ENCODE data around the gene MED31.
"Not testable (repeated sequence)": the region's sequence is repeated elsewhere in the genome, so short reads cannot be mapped to it uniquely, and the experiment has no call there.

MED31 gene

DNA sequence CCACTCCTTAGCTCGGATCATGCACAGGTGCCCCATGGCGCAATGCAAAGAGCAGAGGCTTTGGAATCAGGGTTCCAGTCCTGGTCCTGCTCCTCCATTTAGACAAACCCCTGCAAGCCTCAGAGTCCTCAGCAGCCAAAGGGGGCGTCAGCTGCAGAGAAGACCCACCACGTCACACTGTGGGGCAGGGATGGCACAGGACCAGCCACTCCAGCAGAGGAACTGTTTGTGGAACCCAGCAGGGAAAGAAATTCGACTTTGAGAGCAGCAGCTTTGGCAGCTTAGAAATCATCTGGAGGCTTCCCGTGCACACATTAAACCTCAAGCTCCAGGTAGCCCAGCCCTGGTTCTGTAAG lies 25.4 kb upstream of the MED31 start:
- no peak for DNase-seq

DNA sequence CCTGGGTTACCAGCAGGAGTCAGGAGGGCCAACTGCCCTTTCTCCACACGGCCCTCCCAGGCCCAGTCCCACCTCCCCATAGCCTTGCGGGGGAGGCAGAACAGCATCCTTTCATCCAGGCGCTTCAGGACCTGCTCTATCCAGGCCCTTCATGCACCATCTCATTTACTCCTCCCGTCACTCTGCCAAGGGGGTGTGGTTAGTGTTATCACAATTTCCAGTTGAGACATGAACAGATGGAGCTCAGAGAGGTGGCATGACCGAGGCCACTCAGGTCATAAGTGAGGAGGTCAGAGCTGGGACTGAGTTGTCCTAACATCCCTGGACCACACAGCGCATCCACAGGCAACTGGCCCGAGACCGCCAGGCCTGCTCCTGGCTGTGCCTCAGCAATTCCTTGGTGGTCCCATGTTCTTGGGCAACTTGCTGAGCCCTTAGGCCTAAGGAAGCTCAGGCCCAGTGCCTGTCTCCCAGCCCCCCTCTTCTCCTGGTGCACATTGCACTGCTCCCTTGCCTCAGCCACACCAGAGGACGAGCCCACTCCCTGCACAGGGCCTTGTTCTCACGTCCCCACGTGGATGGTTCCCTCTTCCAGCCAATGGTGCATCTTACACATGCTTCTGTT lies 23.9 kb upstream of the MED31 start:
- DNase-seq: no peak

DNA sequence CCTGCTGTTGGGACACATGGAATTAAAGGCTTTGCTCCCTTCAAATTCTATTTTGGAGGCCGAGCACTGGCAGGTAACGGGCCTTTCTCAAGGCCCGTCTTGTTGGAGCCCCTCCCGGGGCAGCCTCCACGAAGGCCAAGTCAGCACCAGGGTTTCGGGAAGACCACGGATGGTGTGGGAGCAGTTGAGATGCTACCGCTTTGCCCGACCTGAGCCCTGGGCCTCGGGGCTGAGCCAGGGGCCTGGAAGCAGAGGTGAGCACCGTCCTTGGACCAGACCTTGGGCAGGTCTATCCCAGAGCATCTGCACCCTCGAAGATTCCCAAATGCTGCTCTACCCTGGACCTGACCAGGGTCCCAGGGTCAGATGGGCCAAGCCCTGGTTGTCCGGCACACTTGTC lies 23.2 kb upstream of the MED31 start:
- no peak for DNase-seq

DNA sequence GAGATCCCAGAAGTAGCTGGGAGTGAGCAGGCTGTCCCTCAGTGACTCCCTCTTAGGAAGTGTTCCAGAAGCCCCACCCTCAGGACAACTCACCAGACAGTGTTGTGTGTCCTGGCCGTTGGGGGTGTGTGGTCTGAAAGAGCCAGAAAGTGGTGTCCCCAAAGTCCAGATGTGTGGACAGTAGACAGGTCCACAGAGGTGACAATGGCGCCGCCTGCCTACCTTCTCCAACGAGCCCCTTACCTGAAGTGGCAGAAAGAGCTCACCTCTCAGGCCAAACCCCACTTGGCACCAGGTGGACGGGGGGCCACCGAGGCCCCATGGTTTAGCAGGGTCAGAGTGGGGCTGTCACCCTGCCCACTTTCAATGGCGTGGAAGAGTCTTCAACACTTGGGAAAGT lies 20.0 kb upstream of the MED31 start:
- DNase-seq: no peak

DNA sequence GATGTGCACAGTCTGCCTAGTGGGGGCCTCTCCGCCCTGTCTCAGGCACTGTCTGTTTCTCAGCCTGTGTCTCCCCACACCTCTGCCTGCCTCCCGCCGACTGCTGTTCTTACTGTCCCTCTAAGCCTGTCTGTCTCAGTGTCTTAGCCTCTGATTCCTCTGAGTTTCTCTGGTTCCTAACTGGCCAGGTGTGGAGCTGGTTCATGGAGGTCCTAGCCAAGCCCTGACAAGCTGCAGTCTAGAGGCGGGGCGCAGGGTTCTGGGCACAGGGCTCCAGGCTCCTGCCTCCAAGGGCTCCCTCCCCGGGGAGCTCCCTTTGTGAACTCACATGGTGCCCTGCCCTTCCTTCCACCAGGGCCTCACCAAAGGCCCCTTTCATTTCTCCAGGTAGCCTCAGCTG lies 19.6 kb upstream of the MED31 start:
- DNase-seq: no peak

DNA sequence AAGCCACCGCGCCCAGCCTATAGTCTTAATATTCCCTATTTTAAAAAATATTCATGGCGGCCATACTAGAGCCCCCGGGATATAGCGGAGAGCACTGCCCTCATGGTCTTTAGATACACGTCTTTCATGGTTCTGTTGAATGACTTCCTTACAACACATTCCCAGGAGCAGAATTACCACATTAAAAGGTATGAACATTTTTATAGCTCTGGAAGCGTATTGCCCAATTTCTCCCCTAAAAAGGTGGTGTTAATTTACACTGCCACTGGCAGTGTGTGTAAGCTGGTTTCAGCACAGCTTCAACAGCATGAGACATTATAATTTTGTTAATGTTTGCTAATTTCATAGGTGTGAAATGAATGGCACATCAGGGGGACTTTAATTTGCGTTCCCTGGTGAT lies 19.2 kb upstream of the MED31 start:
- DNase-seq: no peak

DNA sequence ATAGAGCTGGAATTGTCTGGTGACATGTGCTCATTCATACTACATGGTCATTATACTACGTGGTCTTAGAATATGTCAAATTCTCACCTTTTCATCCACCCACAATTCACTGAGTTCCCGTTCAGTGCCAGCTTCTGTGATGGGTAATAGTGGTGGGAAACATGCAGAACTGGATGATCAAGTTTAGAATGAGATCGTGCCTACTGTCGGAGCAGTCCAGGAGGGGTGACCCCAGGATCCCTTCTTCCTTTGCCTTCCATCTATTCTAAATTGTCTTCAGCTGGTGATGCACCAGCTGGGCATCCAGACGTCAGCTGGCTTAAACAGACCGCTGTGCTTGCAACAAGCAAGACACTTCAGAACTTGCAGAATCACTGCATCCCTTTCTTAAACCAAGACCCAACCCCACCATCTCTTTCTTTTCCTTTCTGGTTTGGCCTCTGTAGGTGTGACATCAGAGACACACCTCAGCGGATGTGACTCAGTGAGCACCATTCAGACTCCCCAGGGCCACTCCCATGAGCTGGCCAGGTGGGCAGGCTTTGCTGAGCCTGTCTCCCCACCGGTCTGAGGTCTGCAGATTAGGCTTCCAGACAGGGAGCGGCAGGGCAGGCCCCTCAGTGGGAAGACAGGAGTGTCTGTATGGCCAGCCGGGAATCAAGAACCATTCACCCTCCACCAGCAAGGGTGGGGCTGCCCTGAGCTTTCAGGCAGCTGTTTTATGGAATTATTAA lies 18.2 kb upstream of the MED31 start:
- DNase-seq: no peak

DNA sequence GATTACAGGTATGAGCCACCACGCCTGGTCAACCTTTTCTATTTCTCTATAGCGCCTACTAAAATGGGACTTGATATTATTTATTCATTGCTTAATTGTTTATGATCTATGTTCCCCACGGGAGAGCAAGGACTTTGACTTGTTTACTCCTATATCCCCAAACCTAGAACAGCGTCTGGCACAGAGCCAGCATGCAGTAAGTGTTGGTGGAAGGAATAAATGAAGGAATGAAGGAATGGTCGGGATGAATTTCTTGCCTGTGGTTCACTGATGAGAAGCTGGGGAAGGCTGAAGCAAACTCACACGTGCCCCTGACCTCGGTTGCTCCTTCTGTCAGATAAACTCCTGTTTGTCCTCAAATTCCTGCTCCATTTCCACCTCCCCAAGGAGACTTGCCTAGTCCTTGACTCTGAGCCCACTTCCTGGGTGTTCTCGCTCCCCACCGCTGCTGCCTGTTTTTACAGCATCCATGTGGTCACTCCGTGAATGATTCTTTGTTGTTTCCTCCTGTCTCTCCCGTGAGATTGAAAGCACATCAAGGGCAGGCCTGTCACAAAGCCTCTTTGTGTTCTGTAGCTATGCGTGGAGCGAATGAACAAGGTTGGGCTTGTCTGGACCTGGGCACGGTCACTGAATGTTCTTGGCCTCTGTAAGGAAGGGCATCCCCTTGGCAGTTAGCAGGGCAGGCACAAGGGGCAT lies 17.5 kb upstream of the MED31 start:
- no peak for DNase-seq

DNA sequence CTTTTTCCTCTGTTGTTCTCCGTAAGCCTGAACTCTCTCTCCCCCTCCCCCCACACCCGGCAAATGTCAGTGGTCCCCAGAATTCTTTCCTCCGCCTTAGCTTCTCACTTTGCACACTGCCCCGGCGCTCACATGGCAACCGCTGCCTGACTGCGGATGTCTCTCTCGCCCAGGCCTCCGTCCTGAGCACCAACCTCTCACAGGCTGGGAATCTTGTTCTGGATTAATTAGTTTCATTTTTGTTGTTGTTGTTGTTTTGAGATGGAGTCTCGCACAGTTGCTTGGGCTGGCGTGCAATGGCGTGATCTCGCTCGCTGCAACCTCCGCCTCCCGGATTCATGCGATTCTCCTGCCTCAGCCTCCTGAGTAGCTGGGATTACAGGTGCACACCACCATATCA lies 16.8 kb upstream of the MED31 start:
- no peak for DNase-seq

DNA sequence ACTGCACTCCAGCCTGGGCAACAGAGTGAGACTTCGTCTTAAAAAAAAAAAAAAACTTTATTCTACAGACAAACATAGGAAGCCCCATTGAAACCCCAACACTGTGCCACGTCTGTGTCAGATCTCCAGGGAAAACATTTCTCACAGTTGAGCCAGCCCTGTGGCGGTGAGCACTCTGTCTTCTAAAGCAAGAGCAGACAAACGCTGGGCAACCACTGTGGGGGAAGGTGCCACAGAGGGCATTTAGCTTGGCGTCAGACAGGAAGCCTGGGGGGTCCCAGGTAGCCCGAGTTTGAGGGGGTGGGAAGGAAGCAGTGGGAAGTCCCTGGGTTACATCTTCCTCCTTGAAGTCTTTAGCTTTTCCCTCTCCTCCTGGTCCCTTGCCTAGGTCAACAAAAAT lies 16.1 kb upstream of the MED31 start:
- DNase-seq: no peak

DNA sequence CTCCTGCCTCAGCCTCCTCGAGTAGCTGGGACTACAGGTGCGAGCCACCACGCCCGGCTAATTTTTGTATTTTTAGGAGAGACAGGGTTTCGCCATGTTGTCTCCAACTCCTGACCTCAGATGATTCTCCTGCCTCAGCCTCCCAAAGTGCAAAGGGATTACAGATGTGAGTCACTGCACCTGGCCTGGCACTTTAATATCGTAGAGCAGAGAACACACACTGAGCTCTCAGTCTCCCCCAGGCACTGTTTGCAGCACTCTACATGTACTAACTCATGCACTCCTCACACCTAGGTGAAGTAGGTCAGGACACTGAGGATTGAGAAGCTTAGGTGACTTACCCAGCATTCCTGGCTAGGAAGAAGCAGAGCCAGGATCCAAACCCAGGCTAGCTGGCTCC lies 15.2 kb upstream of the MED31 start:
- DNase-seq: no peak

DNA sequence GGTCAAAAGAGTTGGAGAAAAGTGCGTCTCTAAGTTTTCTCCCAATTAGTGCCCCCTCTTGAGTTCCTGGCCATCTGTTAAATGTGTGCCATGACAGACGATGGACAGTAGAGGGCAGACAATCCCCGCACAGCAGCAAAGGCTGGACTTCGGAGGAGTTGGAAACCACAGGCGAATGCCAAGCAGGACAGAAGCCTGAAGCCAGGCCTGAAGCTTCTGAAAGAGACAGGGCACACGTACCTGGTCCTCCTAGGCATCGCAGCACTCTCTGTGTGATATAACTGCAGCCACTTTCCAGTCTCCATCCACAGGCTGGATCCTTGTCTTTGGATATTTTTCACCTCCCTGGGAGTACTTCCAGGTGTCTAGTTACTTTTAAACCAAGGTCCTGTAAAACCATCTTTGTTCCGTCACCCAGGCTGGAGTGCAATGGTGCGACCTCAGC lies 14.7 kb upstream of the MED31 start:
- peak; percentile 66 for DNase-seq

DNA sequence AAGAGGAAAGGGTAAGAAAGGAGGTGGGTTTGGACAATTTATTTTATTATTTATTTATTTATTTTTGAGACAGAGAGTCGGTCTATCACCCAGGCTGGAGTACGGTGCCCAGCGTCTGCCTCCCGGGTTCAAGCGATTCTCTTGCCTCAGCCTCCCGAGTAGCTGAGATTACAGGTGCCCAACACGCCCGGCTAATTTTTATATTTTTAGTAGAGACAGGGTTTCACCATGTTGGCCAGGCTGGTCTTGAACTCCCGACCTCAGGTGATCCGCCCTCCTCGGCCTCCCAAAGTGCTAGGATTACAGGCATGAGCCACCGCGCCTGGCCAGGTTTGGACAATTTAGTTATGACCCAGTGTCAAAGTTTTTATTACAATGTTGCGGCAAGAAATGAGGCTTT lies 11.8 kb upstream of the MED31 start:
- not testable (repeated sequence) for DNase-seq

DNA sequence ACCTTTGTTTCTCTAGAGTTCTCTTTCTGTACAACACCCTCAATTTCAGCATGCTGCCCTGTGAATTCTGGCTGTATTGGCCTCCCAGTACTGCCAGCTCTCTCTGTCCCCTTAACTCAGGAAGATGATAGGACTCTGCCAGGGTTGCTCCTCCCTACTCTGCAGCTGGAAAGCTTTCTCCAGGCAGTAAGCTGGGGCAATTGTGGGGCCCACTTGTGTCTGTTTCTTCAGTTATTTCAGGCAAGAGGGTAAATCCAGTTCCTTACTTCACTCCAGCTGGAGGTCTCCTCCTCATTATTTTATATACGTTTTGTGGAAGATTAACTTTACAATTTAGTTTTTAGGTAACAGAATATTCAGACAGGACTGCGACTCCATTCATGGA lies 10.1 kb upstream of the MED31 start:
- no peak for DNase-seq

DNA sequence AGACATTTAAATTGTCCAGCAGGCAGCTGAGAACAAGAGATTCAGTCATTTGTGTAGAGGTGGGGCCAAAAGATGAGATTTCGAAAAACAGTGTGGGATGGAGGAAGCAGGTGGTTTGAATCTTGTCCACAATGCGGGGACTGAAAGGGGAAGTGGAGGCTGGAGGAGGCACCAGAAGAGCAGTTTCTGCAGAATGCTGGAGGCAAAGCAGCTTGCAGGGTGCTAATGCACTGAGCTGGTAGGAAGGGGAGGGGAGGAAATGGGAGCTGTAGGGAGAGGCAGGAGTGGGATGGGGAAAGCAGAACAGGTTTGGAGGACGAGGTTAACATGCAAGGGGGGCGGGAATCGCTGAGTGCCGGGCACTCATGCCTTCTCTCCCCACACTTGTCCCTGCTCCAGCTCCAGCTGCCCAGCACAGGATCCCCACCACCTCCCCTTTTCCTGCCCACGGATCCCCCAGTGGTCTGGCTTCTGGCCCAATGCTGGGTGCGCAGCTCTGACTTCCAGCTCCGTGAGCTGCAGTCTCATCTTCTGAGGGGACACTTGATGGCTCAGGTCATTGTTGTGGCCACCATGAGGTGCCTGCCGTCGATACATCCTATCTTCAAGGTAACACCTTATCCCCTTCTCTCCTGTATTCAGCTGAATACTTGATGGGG lies 9.5 kb upstream of the MED31 start:
- DNase-seq: peak; percentile 63

DNA sequence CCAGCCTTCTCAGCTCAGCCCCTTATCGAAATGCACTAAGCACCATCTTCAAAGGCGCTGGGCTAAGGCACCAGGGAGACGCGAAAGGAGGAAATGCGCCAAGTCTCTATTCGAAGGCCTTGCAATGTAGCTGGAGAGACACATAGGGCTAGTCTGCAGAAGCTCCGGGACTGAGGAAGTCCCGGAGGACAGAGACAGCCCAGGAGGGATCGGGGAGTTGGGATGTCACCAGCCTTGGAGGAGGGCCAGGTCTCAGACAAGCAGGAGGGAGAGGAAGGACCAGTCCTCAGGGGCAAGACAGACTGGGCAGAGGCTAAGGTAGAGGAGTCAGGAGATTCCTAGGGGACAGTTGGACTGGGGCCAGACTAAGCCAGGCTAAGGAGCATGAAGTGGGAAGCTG lies 8.7 kb upstream of the MED31 start:
- no peak for DNase-seq

DNA sequence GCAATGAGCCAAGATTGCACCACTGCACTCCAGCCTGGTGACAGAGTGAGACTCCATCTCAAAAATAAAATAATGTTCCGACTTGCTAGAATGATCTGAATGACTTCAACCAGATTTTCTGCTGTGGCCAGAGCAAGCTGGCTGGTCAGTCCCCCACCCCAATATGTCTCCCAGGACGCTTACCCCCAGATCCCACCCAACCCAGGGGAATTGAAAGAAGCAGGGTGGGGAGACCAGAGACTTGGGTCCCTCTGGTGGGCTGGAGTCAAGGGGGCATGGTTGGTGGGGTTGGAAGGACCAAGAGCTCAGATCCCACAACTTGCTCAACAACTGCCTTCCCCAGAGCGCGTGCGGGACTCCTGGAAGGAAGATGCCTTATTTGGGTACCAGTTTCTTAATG lies 7.0 kb upstream of the MED31 start:
- not testable (repeated sequence) for DNase-seq

DNA sequence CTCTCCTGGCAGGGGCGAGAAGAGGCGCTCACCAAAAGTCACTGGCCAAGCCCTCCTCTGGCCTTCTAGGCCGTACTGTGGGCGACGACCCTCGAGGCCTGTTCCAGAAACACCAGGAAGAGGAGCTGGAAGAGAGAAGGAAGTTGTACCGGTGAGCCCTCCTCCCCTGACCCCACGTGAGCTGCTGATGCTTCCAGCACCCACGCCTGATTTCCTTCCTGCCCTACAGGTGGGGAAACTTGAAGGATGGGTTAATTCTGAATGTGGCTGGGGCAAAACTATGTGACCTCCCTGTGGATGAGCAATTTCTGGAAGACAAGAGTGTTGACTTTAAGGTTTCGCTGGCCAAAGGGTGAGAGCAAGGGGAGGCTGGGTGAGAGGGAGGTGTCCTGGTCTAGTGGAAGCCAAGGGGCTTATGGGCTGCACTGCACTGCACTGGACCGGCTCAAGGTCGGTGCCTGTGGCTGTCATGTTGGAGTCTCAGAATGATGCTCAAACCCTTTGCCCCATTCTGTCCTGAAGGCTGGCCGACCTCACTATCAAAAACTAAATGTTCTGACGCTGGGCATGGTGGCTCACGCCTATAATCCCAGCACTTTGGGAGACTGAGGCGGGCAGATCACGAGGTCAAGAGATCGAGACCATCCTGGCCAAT lies 6.4 kb upstream of the MED31 start:
- DNase-seq: no peak

DNA sequence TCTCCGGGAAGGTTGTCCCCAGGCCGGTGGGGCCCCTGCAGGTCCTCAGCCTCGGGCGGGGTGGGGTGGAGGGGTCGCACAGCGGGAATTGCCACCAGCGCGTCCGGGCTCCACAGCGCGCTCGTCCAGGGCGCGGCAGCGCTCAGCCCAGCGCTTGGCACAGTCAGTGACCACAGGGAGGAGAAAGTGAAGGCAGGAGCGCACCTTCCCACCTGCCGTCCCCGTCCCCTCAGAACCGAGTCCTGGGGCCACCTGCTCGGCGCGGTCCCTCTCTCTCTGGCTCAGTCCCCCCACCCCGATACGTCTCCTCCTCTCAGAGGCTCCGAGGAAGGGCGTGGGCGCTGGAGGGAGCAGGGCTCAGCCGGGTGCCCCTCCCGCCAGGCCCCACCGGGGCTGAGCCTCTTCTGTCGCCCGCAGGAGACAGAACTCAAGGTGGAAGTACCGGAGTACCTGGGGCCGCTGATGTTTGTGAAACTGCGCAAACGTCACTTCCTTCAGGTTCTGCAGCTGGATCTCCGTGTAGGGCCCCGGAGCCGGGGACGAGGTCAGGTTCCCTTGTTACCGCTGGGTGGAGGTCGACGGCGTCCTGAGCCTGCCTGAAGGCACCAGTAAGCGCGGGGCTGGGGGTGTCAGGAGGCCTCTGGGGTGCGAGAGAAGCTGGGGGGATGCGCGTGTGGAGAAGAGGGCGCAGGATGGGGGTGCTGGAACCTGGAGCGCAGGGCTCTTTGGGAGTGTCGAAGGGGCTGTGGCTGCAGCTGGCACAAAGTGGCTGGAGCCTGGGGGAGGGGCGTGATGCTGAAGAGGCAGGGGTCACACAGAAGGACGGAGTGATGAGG lies 5.6 kb upstream of the MED31 start:
- DNase-seq: peak; percentile 65

DNA sequence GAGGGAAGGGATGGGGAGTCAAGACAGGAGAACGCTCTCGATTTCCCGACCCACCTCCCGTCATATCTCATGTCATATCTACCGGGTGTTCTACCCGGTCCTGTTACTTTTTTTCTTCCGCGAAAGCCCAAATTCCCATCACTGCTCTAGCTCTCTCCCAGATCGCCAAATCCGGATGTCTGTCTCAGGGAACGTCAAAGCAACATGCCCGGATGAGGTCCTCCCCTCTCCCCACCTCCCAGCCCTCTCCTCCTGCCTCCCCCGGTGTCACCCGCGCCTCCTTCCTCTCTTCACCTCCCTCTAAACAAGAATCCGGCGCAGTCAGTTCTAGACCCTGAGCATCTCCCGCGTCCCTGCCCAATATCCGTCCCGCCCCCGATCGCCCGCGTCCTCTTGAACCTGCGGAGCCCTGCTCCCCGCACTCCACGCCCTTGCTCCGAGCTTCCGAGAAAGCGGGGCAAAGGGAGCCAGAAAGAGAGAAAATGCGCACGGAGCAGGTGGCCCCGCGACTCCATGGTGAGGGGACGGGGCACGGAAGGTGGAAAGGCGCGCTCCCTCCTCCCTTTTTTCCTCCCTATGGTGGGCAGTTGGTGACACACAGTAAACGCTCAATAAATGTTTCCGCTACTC lies 4.4 kb upstream of the MED31 start:
- DNase-seq: not testable (repeated sequence)

DNA sequence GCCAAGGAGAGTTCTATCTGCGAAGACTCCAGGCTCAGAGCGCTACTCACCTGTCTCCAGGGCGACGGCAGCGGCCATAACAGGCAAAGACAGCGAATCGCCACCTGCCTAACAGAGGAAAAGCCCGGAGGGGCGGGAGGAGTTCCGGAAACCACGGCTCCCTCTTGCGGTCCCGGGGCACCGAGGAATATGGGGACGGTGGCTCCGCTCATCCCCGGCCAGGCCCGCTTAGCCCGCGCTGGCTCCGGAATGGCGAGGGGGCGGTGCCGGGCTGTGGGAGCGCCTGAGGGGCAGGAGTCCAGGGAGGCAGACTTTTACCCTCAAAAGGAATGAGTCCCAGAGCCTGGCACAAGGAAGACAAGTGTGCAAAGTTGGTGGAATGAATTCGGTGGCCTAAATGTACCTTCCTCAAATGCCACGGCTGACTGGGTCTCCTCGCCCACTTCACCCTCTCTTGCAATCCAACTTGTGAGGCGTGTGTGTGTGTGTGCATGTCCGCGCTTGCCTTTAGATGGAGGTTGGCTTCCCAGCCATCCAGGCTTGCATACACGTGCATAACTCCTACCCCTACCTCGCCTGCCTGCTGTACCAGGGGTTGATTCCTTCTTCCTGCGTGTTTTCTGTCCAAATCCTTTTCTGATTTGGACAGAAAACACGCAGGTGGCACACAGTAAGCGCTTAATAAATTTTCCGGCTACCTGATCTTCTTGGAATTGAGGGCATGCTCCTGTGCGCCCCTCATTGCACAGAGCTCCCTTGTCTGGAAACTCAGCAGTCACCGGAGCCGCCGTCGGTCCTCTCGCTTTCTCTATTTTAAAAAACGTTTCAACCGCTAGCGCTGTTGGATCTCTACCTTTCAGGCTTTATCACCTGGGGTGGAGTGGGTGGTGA lies 3.7 kb upstream of the MED31 start:
- DNase-seq: no peak

All from activated CD4-positive, alpha-beta T cell treated with anti-CD3 and anti-CD28 coated beads, Interleukin-10, Interleukin-2, amounts not matched to agents 100 ng/mL and 50 ng/mL, durations not matched to agents 16 hours and 8 hours (primary cell).